Measurements from ENCODE around the gene RTEL1. TPM values are rescaled to one million over a fixed set of nuclear protein-coding genes. Genes with fewer than 3 reads are reported as not detected.
A peak's percentile ranks its signal among the peaks of the same experiment; 100 is the strongest.
"Not testable (repeated sequence)": the region's sequence is repeated elsewhere in the genome, so short reads cannot be mapped to it uniquely, and the experiment has no call there.

Gene RTEL1
- total RNA-seq, 2 donors from 2014 or later, result 45.7 to 51.4 TPM

DNA sequence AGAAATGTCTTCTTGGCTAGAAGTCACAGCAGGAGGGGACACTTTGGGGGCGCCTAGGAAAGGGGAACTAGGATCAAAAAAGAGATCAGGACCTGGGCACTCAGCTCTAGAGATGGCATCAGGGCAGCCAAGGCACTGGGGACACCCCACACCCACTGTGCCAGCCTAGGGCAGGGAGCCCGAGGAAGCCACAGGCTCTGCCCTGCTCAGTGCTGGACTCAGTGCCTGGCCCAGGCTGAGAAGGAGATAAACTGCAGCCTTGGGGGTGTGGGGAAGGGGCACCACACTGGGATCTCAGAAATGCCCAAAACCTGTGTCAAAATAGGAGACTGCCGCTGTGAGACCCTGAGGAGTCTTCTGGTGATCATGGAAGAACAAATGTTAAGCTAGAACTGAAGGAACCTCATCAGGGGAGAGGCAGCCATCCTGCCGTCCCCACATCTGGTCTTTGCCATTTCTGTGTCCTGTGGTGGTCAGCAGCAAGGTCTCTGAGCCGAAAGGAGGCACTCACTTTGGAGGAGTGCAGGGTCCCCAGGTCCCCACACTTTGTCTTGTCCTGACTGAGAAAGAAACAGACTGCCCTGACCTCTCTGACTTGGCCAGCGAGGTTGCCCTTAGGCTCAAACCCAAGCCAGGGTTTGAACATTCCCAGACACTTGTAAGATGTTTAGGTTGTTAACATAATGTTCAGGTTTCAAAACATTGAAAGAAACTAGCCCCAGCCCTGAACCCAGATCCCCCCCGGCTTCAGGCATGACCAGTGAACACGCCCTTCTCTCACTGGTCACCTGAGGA is 47.3 kb downstream of the RTEL1 start:
- Mint-ChIP-seq H3K36me3 (peaks cover 9 to 20% of the 10 kb centered on the region in 2 donors), H3K27ac (peak overlapping the region; percentile 7 to 62), H3K9me3 (no peaks in the 10 kb centered on the region)
- no peak for DNase-seq (ENCODE audit: low spot score in 2 of 2)
- no peak for ATAC-seq

DNA sequence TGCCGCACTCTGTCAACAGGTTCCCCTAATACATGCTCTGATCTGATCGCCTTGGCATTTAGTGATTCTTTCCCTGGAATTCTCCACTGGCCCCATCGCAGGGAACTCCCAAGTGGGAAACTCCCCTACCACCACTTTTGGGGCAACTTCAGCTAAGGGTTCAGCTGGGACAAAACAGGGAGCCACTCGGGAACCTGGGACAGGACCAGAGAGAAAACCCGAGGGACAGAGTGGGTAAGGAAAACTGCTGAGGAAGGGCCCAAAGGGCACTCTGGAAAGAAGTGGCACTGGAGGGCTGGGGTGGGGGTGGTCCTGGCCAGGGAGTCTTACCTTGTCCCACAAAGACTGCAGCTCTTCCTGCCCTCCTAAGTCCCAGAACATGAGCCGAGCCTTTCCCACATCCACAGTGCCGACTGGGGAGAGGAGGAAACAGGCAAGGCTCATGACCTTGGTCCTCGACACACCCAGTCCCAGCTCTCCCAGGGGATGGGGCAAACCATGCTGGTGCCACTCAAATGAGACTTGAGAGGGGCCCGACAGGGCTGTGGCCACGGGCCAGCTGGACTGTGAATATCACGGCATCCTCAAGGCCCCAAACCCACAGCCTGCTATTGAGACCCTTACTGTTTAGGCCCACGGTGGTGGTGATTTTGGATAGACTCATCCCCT is 48.0 kb downstream of the RTEL1 start:
- DNase-seq (ENCODE audit: low spot score in 2 of 2), result no peak
- no peak for ATAC-seq
- Mint-ChIP-seq H3K36me3 (peaks cover 13 to 27% of the 10 kb centered on the region in 2 donors), H3K9me3 (no peaks in the 10 kb centered on the region), H3K27ac (peak overlapping the region; percentile 65 to 91)

DNA sequence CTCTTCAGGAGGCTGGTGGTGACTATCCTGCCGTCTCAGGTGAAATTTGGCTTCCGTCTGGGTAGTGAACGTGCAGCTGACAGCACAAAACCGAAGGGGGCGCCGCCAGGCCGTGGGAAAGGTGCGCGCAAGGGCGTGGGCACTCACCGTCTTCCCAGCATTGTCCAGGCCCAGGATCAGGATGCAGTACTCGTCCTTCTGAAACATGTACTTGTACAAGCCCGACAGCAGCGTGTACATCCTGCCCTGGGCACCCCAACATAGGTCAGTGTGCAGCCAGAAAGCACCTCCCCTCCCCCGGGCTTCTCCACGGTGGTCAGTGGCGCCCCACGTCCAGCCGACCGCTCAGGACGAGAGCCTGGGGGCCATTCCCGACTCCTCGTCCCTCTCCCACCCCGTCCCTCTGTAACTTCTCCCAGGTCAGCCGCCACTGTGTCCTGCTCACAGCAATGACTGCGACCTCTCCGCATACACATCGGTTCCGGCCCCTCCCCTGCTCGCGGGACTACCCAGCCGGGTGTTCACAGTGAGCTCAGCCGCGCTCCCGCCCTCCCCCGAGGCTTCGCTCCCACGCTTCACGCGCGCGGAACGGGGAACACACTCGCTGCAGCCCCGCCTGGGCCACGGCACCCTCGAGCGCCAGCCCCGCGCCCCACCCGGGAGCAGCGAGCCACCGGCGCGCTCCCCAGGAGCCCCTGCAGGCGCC is 48.9 kb downstream of the RTEL1 start:
- peak; percentile 65 to 77 for ATAC-seq
- H3K36me3 Mint-ChIP-seq, result peaks cover 18 to 32% of the 10 kb centered on the region in 2 donors
- H3K9me3 Mint-ChIP-seq, result peaks cover 0 to under 1% of the 10 kb centered on the region in 2 donors
- peak overlapping the region; percentile 65 to 91 for H3K27ac Mint-ChIP-seq
- DNase-seq (ENCODE audit: low spot score in 2 of 2), result peak; percentile 63 to 66

DNA sequence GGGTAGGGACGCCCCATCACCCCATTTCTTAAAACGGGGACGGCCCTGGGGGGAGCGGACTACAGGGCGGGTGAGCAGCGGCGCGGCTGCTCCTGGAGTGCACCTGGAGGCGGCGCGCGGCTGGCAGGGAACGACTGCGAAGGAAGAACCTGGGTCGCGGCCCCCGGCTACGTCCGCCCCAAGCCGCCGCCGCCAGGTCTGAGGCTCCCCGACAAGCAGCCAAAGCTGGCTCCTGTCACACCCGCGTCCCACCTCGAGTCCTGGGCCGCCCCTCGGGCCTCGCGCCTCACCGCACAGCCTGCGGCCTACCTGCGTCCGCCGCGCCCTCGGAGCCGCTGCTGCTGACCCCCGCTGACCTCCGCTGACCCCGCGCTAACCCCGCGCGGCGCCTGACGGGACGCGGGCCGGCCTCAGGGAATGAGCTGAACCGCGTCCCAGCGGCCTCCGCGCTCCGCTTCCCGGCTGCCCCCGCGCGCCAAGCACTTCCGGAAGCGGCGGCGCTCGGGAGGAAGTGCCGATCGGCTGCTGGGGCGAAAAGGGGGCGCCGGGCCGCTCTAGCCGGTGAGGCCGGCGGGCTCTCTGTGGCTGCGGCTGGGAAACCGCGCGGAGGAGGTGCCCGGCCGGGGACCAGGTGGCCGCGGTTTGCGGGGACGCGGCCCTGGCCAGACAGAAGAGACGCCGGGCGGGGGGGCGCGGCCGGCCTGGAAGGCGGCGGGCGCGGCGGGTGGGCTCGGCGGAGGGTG is 49.6 kb downstream of the RTEL1 start, which contains the start of the genes ARFRP1 and ZGPAT:
ARFRP1 (minus strand) TSS at position 419 of the 743 bp plus-strand sequence. CDS start 885 bp downstream, outside the sequence.
ZGPAT (plus strand) TSS at position 482 of the 743 bp plus-strand sequence. CDS start 542 bp downstream, outside the sequence.
- H3K36me3 Mint-ChIP-seq, result peaks cover 25 to 40% of the 10 kb centered on the region in 2 donors
- ATAC-seq (peak; percentile 84 to 87), DNase-seq (ENCODE audit: low spot score in 2 of 2) (peak; percentile 85 to 87)
- peaks cover 0 to 6% of the 10 kb centered on the region in 2 donors for H3K9me3 Mint-ChIP-seq
- H3K27ac Mint-ChIP-seq, result peak within 1 kb of the TSS; percentile 91 to 93

DNA sequence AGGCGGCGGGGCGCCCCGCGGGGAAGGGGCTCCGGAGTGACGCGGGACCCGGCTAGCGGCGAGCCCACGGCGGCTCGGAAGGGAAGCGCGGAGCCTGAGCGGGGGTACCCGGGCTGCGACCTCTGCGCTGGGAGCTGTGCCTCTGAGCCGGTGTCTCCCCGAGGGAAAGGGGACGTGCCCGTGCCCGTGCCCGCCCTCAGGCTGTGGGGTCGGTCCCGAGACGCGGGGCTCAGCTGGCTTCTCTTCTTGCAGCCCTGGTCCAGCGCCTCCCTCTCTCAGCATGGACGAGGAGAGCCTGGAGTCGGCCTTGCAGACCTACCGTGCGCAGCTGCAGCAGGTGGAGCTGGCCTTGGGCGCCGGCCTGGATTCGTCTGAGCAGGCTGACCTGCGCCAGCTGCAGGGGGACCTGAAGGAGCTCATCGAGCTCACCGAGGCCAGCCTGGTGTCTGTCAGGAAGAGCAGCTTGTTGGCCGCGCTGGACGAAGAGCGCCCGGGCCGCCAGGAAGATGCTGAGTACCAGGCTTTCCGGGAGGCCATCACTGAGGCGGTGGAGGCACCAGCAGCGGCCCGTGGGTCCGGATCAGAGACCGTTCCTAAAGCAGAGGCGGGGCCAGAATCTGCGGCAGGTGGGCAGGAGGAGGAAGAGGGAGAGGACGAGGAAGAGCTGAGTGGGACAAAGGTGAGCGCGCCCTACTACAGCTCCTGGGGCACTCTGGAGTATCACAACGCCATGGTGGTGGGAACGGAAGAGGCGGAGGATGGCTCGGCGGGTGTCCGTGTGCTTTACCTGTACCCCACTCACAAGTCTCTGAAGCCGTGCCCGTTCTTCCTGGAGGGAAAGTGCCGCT is 50.4 kb downstream of the RTEL1 start:
- Mint-ChIP-seq H3K9me3 (peaks cover 0 to 6% of the 10 kb centered on the region in 2 donors), H3K36me3 (peaks cover 25 to 44% of the 10 kb centered on the region in 2 donors), H3K27ac (peak overlapping the region; percentile 91 to 93)
- peak; percentile 4 to 11 for ATAC-seq
- peak; percentile 15 to 57 for DNase-seq (ENCODE audit: low spot score in 2 of 2)

DNA sequence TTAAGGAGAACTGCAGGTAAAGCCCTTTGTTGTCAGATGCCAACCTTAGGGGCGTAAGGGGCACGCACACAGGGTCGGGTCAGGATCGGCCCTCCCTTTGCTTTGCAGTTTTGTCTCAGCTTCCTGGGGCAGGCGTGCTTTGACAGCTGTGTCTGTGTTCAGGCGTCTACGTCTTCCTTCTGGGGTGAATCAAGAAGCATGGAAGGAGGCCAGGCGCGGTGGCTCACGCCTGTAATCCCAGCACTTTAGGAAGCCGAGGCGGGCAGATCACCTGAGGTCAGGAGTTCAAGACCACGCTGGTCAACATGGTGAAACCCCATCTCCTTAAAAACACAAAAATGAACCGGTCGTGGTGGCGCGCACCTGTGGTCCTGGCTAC is 51.0 kb downstream of the RTEL1 start:
- DNase-seq (ENCODE audit: low spot score in 2 of 2), result no peak
- H3K27ac Mint-ChIP-seq, result peak overlapping the region in 1 of 2 donors; percentile 91
- no peak for ATAC-seq
- peaks cover 0 to 6% of the 10 kb centered on the region in 2 donors for H3K9me3 Mint-ChIP-seq
- peaks cover 25 to 47% of the 10 kb centered on the region in 2 donors for H3K36me3 Mint-ChIP-seq

DNA sequence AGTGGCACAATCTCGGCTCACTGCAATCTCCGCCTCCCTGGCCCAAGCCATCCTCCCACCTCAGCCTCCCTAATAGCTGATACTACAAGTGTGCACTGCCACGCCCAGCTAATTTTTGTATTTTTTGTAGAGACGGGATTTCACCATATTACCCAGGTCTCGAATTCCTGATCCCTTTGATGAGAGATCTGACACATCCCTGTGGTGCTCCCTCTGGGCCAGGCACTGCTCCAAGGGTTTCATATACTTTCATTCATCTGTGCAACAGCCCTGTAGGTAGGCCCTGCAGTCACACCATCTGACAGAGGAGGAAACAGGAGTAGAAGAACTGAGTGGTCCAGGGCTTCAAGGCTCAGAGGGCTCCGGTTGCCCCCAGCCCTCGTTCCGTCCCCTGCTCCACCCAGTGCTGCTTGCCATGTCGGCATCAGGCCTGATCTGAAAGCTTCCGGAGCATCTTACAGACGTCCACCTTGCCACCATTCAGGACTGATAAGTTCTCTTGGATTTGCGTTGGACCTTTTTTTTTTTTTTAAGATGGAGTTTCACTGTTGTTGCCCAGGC is 53.1 kb downstream of the RTEL1 start:
- Mint-ChIP-seq H3K9me3 (peaks cover 4 to 10% of the 10 kb centered on the region in 2 donors), H3K36me3 (peaks cover 36 to 65% of the 10 kb centered on the region in 2 donors), H3K27ac (no peak overlapping the region)
- no peak for DNase-seq (ENCODE audit: low spot score in 2 of 2)
- ATAC-seq, result no peak

DNA sequence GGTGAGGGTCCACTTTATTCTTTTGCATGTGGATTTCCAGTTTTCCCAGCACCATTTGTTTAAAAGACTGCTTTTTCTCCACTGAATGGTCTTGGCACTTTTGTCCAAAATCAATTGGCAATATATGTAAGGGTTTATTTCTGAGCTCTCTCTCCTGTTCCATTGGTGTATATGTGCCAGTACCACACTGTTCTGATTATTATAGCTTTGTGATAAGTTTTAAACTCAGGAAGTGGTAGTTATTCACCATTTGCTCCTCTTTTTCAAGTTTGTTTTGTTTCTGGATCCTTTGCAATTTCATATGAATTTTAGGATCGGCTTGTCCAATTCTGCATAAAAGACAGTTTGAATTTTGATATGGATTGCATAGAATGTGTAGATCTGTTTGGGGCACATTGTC is 54.1 kb downstream of the RTEL1 start:
- DNase-seq (ENCODE audit: low spot score in 2 of 2), result no peak
- ATAC-seq, result no peak
- peaks cover 32 to 68% of the 10 kb centered on the region in 2 donors for H3K36me3 Mint-ChIP-seq
- H3K27ac Mint-ChIP-seq, result no peak overlapping the region
- peaks cover 4 to 10% of the 10 kb centered on the region in 2 donors for H3K9me3 Mint-ChIP-seq

DNA sequence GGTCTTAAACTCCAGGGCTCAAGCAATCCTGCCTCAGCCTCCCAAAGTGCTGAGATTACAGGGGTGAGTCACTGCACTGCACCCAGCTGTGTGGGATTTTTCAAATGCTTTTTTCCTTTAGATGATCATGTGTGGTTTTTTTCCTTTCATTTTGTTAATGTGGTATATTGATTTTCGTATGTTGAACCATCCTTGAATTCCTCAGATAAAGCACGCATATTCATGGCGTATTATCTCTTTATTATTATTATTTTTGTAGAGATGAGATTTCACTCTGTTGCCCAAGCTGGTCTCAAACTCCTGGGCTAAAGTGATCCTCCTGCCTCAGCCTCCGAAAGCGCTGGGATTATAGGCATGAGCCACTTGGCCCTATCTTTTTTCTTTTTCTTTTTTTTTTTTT is 56.7 kb downstream of the RTEL1 start:
- no peak for DNase-seq (ENCODE audit: low spot score in 2 of 2)
- no peak overlapping the region for H3K27ac Mint-ChIP-seq
- peaks cover 10 to 18% of the 10 kb centered on the region in 2 donors for H3K9me3 Mint-ChIP-seq
- peaks cover 40 to 80% of the 10 kb centered on the region in 2 donors for H3K36me3 Mint-ChIP-seq
- ATAC-seq, result no peak

DNA sequence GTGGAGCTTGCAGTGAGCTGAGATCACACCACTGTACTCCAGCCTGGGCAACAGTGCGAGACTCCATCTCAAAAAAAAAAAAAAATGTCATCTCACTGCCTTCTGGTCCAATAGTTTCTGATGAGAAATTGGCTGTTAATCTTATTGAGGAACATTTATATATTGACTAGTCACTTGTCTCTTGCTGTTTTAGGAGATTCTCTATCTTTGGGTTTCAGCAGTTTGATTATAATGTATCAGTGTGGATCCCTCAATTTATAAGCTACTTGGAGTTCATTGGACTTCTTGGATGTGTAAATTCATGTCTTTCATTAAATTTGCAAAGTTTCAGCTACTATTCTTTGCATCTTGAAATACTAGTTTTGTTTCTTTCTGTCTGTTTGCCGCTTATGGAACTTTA is 60.9 kb downstream of the RTEL1 start:
- Mint-ChIP-seq H3K9me3 (peaks cover 10 to 12% of the 10 kb centered on the region in 2 donors), H3K36me3 (peaks cover 32 to 63% of the 10 kb centered on the region in 2 donors), H3K27ac (peak overlapping the region in 1 of 2 donors; percentile 53)
- DNase-seq (ENCODE audit: low spot score in 2 of 2), result no peak
- ATAC-seq, result no peak

DNA sequence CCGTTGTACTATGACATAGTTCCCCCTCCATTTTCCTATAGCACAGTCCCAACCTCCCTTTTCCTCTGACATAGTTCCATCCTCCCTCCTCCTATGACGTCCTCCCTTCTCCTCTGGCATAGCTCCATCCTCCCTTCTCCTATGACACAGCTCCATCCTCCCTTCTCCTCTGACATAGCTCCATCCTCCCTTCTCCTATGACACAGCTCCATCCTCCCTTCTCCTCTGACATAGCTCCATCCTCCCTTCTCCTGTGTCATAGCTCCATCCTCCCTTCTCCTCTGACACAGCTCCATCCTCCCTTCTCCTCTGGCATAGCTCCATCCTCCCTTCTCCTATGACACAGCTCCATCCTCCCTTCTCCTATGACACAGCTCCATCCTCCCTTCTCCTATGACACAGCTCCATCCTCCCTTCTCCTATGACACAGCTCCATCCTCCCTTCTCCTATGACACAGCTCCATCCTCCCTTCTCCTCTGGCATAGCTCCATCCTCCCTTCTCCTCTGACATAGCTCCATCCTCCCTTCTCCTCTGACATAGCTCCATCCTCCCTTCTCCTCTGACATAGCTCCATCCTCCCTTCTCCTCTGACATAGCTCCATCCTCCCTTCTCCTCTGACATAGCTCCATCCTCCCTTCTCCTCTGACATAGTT is 65.0 kb downstream of the RTEL1 start:
- ATAC-seq; H3K27ac Mint-ChIP-seq; DNase-seq (ENCODE audit: low spot score in 2 of 2): not testable (repeated sequence)
- Mint-ChIP-seq H3K9me3 (peaks cover 10 to 12% of the 10 kb centered on the region in 2 donors), H3K36me3 (peaks cover 24 to 51% of the 10 kb centered on the region in 2 donors)

DNA sequence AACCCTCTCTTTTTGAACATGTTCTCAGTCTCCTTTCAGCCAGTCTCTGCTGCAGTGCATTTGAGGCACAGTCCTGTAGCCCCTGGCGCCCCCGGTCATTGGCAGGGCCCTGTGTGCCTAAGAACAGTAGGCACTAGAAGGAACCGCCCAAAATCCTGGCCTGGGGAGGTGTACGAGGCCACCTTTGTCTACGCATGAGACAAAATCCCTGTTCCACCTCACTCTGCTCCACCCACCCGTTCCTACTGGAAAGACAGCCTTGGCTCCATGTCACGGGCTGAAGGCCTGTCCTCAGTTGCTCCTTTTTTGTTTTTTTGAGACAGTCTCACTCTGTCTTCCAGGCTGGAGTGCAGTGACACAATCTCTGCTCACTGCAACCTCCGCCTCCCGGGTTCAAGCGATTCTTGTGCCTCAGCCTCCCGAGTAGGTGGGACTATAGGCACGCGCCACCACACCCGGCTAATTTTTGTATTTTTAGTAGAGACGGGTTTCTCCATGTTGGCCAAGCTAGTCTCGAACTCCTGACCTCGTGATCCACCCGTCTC is 72.1 kb downstream of the RTEL1 start:
- H3K27ac Mint-ChIP-seq; H3K9me3 Mint-ChIP-seq; ATAC-seq; DNase-seq (ENCODE audit: low spot score in 2 of 2): not testable (repeated sequence)
- H3K36me3 Mint-ChIP-seq, result peaks cover 14 to 30% of the 10 kb centered on the region in 2 donors

DNA sequence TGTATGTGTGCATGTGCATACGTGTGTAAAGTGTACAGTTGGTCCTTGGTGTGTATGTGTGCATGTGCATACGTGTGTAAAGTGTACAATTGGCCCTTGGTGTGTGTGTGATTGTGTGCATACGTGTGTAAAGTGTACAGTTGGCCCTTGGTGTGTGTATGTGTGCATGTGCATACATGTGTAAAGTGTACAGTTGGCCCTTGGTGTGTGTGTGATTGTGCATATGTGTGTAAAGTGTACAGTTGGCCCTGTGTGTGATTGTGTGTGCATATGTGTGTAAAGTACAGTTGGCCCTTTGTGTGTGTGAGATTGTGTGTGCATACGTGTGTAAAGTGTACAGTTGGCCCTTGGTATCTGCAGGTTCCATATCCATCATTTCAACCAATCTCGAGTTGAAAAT is 73.3 kb downstream of the RTEL1 start:
- ATAC-seq, result no peak

More for the DNA sequence above, 73.3 kb downstream of the RTEL1 start:
- Mint-ChIP-seq H3K36me3 (peaks cover 10 to 19% of the 10 kb centered on the region in 2 donors), H3K27ac (no peak overlapping the region), H3K9me3 (no peaks in the 10 kb centered on the region)
- DNase-seq (ENCODE audit: low spot score in 2 of 2), result no peak
